T-helper 1 cell (primary cell): Measurements from ENCODE around the gene IDUA.
A peak's percentile ranks its signal among the peaks of the same experiment; 100 is the strongest.

Source experiments
- DNase-seq, 5 donors: peaks; one replicate each; pipeline ENCODE4 v3.0.0-alpha.2; 2012 to 2020

IDUA gene

GRCh38 chr4:1001561-1002130 lies 14.8 kb downstream of the IDUA start:
- DNase-seq: no peak

GRCh38 chr4:1002131-1002630 lies 15.3 kb downstream of the IDUA start:
- DNase-seq: no peak

GRCh38 chr4:1002631-1003251 lies 15.9 kb downstream of the IDUA start:
- no peak for DNase-seq

DNA sequence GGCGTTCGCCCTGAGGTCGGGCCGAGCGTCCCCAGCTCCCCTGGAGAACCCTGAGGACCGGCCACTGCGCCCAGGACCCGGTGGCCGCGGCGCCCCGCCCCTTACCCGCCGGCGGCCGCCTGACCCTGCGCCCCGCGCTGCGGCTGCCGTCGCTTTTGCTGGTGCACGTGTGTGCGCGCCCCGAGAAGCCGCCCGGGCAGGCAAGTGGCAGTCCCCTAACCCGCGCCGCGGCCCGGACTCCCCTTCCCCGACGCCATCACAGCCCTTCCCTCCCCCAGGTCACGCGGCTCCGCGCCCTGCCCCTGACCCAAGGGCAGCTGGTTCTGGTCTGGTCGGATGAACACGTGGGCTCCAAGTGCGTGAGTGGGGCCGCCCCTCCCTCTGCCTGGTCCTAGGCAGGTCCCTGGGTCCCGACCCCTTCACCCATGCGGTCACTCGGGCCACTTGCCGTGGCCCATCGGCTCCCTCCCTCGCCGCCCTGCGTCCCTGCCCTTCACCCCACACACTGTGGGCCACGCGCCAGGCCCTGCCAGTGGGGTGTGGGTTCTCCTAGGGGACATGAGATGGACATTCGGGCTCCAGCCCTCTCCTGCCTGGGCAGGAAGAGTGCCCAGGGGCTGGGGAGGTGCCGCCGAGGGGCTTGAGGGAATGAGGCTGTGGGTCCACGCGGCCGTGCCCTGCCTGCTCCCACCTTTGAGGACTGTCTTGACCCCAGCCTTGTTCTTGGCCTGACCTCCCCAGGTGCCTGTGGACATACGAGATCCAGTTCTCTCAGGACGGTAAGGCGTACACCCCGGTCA lies 16.6 kb downstream of the IDUA start:
- DNase-seq: no peak

- DNase-seq: no peak
These were observed 17.2 kb downstream of the IDUA start for GRCh38 chr4:1004071-1004418.

DNA sequence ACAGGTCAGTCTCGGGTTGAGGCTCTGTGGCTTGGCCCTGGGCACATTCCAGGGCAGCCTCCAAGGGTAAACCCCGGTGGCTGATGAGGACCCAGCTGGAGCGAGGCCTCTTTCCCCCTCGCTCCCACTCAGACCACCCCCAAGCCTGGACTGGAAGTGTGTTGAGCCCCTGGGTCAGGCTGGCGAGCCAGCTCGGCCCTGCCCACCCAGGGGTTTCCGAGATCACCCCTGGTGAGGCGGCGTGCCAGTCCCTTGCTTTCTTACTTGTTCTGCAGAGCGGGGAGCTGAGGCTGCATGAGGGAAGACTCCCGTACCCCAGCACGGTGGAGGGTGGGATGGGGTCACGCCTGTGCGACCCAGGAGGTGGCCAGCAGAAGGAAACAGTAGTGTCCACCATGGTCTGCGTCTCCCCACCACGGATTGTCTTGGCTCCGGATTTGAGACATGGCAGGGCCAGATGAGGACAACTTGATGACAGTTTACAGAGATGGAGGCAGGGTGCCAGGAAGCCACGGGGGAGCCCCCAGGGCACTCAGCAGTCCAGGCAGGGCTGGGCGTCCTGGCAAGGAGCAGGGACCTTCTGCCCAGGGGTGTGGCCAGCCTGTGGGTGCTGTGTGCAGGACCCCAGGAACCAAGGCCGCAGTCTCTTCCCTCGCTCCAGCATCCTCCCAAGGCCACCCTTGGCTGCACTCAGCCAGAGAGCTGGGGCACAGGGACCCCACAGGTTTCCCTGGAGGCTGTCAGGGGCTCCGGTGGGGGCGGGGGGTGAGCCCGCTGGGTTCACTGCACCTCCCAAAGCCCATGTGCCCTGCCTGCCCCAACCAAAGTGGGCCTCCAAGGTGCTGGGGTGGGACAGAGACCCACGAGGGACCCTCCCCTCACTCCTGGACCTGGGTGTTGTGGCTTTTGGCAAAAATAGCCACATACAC lies 18.0 kb downstream of the IDUA start:
- DNase-seq: no peak

DNA sequence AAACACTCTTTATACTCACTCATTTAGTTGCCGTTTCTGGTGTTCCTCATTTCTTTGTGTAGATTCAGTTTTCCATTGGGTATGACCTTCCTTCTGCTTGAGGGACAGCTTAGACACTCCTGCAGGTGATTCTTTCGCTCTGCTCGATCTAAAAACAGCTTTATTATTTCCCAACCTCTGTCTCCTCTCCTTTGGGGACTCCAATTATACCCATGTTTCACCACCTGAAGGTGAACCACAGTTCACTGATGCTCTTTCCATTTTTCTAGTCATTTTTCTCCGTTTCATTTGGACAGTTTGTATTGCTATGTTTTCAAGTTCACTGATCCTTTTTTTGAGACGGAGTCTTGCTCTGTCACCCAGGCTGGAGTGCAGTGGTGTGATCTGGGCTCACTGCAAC lies 20.0 kb downstream of the IDUA start:
- no peak for DNase-seq

DNA sequence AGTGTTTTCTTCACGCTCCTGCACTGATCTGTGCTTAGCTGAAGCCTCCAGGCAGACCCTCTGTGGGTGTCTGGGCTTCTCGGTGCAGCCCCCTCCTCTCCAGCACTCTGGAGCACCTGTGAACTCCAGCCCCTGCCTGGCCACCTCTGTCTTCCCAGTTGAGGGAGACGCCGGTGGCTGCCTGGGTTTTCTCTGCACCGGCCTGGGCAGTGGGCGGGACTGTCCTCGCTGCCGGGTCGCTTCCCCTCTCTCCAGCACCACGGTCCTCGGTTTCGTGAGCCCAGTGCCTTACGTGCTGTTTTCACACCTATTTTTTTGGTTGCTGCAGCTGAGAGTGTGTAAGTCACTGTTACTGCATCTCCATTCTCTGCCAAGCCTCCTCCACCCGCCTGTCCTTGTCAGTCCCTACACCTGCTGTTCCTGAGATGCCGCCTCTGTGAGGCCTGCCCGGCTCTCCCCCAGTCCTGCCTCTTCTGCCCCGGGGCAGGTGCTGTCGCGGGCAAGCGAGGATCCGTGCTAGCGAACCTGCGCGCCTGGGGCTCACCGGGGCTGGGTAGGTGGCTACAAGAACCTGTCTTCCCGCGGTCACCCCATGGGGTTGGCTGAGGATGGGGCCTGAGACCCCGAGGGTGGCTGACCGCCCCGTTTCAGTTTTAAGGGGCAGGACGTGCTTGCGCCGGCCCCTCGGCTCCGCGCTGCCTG lies 22.1 kb downstream of the IDUA start:
- DNase-seq: peak in 2 of 5 donors; percentile 26 to 37

- peak; percentile 59 to 82 (median 69) for DNase-seq
These were observed 22.9 kb downstream of the IDUA start for GRCh38 chr4:1009542-1010394.

GRCh38 chr4:1010395-1011021 lies 23.7 kb downstream of the IDUA start:
- DNase-seq: peak; percentile 35 to 87 (median 58)

DNA sequence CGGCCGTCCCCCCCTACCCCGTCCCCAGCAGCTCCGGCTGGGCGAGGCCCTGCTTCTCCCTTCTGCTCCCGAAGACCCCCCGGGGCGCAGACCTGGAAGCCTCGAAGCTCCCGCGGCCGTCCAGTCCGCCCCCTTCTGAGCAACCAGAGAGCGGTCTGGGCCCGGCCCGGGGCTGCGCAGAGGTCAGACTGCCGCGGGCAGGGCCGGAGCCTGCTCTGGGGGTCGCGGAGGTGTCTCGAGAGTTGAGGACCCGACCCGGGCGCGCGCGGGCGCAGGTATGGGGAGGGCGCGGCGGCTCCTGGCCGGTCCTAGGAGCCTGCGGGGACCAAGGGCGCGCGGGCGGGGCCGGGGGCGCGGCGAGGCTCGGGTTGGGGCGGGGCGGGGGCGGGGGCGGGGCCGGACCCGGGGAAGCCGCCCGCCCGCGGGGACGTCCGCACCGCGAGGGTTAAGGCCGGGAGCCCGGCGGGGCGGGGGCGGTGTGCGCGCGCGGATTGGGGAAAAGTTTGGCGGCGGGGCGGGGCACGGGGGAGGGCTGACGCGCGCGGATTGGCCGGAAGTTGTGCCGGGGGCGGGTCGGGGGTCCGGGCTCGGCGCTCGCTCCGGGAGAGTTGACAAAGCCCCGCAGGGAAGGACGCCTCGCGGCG lies 24.3 kb downstream of the IDUA start, which contains the start of gene FGFRL1:
Gene FGFRL1, plus strand, starts transcription at position 605 of the 644 bp plus-strand sequence. CDS start 860 bp downstream, outside the sequence.
- peak; percentile 83 to 91 (median 90) for DNase-seq

DNA sequence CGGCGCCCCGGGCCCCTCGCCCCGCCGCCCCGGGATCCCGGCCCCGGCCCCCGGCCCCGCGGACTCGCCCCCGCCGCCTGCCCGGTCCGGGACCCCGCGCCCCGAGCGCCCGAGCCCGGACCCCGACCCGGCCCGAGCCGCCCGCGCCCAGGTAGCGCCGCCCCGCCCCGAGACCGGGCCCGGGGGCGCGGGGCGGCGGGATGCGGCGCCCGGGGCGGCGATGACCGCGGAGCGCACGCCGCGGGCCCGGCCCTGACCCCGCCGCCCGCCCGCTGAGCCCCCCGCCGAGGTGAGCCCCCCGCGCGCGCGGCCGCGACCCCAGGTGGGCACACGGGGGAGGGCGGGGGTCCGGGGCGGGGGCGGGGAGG lies 24.8 kb downstream of the IDUA start:
- no peak for DNase-seq

DNA sequence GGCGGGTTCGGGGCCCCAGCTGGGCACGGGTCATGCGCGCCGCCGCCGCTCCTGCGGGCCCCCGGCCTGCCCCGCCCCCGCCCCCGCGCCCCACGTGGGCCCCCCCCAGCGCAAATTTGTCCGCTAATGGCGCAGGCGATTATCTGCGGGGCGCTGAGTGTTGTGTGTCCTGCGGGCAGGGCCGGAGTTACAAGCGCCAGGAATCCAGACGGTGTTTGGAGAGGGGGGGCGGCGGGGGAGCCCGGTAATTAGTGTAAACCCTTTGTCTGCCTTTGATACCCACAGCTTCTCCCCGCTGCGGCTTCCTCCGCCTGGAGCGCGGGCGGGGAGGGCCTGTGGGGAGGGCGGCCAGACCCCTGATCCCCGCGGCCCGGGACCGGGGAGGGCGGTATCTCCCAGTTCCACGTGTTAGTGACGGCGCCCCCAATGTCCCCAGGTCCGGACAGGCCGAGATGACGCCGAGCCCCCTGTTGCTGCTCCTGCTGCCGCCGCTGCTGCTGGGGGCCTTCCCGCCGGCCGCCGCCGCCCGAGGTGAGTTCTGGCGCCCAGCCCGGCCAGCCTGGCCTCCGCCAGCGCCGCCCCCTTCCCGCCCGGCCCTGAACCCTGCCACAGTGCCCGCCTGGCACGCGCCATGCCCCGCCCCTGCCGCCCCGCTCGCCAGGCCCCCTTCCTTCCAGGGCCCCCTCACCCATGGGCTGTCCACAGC lies 25.3 kb downstream of the IDUA start:
- DNase-seq: peak in 2 of 5 donors; percentile 34 to 38

DNA sequence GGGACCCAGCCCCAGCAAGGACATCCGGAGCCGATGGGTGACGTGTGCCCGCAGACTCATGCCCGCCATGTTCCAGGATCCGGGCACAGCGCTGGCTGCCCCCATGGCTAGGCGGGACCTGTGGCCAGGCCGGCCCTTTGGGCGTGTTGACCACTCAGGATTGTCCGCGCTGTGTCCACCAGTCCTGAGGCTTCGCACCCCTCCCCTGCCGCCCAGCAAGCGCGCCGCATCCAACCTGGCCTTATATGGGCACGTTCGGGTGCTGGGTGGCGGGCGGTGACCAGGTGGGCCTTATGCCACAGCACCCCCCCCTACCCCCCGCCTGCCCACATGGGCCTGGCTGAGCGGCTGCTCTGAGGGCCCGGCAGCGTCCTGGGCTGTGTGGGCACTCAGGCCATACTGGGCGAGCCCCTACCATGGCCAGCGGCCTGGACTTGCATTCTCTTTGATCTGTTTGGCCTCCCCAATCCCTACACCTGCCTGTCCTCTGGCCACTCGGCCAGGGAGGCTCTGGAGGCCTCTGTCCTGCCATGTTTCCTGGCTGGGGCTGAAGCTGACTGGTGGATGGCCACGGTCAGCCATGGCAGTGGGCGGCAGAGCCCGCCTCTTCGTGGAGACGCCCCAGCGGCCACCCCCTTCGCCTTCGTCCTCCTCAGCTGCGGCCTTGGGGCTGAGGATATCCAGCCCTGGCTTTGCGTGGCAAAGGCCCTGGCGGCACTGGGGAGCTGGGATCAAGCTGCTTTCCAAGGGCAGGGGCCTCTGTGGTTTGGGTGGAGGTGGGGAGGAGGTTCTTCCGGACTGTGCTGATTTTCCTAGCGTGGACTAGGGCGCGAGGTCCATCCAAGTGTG lies 26.6 kb downstream of the IDUA start:
- DNase-seq: no peak

GRCh38 chr4:1014291-1015167 lies 27.7 kb downstream of the IDUA start:
- DNase-seq: no peak

- no peak for DNase-seq
These were observed 28.3 kb downstream of the IDUA start for GRCh38 chr4:1015179-1015578.

- no peak for DNase-seq
These were observed 28.9 kb downstream of the IDUA start for GRCh38 chr4:1015746-1016145.
